Naive thymus-derived CD8-positive, alpha-beta T cell (primary cell): ENCODE data around the gene NDRG3. TPM values are rescaled to one million over a fixed set of nuclear protein-coding genes. Genes with fewer than 3 reads are reported as not detected.
A peak's percentile ranks its signal among the peaks of the same experiment; 100 is the strongest.
"Not testable (repeated sequence)": the region's sequence is repeated elsewhere in the genome, so short reads cannot be mapped to it uniquely, and the experiment has no call there.

Source experiments
- ATAC-seq, 2 donors: fragments of 150-1000 bp; cut with Tn5 transposase in 1 of 2; sonication (Bioruptor Pico), chemical (Tn5 transposase) in 1 of 2; 1 replicate in 1 of 2; 2 replicates in 1 of 2; pipeline ENCODE4 v1.10.0; 2021; ENCODE audit warnings: mild to moderate bottlenecking in 2 of 2, moderate library complexity in 2 of 2
- POLR2A ChIA-PET: fragments of 350-600 bp; sonication (Branson Sonifier 250); formaldehyde crosslinking; loops from one replicate; lab custom pipeline; 2021; ENCODE audit warnings: antibody characterized with exemption; lab: Charles Lee
- DNase-seq, 10 donors: peaks; one replicate each; pipeline versions ENCODE4 v3.0.0 to v3.0.0-alpha.2; 2020 to 2022
- H3K27ac Mint-ChIP-seq, 10 donors: one replicate each; pipeline ENCODE4 v1.8.0; 2020 to 2022; ENCODE audit warnings: mild to moderate bottlenecking in 10 of 10, mixed read lengths in 10 of 10, moderate library complexity in 4 of 10, inconsistent platforms in 1 of 10
- H3K27me3 Mint-ChIP-seq, 5 donors: one replicate each; pipeline ENCODE4 v1.8.0; 2021 to 2022; ENCODE audit warnings: mixed read lengths in 5 of 5
- H3K36me3 Mint-ChIP-seq, 3 donors: one replicate each; pipeline ENCODE4 v1.8.0; 2020 to 2022; ENCODE audit warnings: mixed read lengths in 3 of 3, mild to moderate bottlenecking in 2 of 3, inconsistent platforms in 1 of 3
- H3K4me1 Mint-ChIP-seq, 4 donors: one replicate each; pipeline ENCODE4 v1.8.0; 2021 to 2022; ENCODE audit warnings: mixed read lengths in 4 of 4
- H3K4me3 Mint-ChIP-seq, 10 donors: one replicate each; pipeline ENCODE4 v1.8.0; 2020 to 2022; ENCODE audit warnings: mild to moderate bottlenecking in 10 of 10, mixed read lengths in 10 of 10, moderate library complexity in 6 of 10, inconsistent platforms in 1 of 10
- H3K9me3 Mint-ChIP-seq, 9 donors: one replicate each; pipeline ENCODE4 v1.8.0; 2020 to 2022; ENCODE audit warnings: mixed read lengths in 9 of 9, mild to moderate bottlenecking in 3 of 9, inconsistent platforms in 1 of 9, moderate library complexity in 1 of 9
- polyA plus RNA-seq, 3 donors: library from polyadenylated mRNA; unstranded; fragments of 300-500 nt; fragmentation: Illumina TruSeq; gene quantifications; one replicate each; pipeline ENCODE4 v1.2.3, GENCODE V29; 2021
- total RNA-seq, 8 experiments: library from RNA in 2 of 8; stranded (reverse) in 2 of 8; gene quantifications; one replicate each; pipeline ENCODE4 v1.2.3 and lab custom pipeline; 2021 to 2026

Gene NDRG3
- total and polyA plus RNA-seq, 5 experiments from 2014 or later: 28.9 to 44.5 (median 40.0) TPM

GRCh38 chr20:36682311-36682710 lies 63.6 kb downstream of the NDRG3 start:
- no peaks in the 10 kb centered on the region for H3K9me3 Mint-ChIP-seq
- H3K27me3 Mint-ChIP-seq: no peaks in the 10 kb centered on the region
- DNase-seq (no peak), ATAC-seq (no peak)
- no peak overlapping the region for H3K4me3 Mint-ChIP-seq
- H3K27ac Mint-ChIP-seq: no peak overlapping the region
- H3K36me3 Mint-ChIP-seq: peaks cover 0 to 46% (median 18%) of the 10 kb centered on the region in 3 donors
- H3K4me1 Mint-ChIP-seq: peaks cover 0 to 14% (median 5%) of the 10 kb centered on the region in 4 donors
- POLR2A ChIA-PET: interaction anchor here (0.6 kb wide), 1 partner anchor 59 kb away, joined by 4 read pairs; no protein-coding TSS in a partner anchor

- no peaks in the 10 kb centered on the region for H3K27me3 Mint-ChIP-seq
- POLR2A ChIA-PET: no interaction called here
- peaks cover 0 to 34% (median 15%) of the 10 kb centered on the region in 3 donors for H3K36me3 Mint-ChIP-seq
- H3K4me3 Mint-ChIP-seq: no peak overlapping the region
- no peaks in the 10 kb centered on the region for H3K4me1 Mint-ChIP-seq
- no peak overlapping the region for H3K27ac Mint-ChIP-seq
- DNase-seq (no peak), ATAC-seq (no peak)
- no peaks in the 10 kb centered on the region for H3K9me3 Mint-ChIP-seq
Observed at GRCh38 chr20:36677422-36677771, 68.5 kb downstream of the NDRG3 start.

DNA sequence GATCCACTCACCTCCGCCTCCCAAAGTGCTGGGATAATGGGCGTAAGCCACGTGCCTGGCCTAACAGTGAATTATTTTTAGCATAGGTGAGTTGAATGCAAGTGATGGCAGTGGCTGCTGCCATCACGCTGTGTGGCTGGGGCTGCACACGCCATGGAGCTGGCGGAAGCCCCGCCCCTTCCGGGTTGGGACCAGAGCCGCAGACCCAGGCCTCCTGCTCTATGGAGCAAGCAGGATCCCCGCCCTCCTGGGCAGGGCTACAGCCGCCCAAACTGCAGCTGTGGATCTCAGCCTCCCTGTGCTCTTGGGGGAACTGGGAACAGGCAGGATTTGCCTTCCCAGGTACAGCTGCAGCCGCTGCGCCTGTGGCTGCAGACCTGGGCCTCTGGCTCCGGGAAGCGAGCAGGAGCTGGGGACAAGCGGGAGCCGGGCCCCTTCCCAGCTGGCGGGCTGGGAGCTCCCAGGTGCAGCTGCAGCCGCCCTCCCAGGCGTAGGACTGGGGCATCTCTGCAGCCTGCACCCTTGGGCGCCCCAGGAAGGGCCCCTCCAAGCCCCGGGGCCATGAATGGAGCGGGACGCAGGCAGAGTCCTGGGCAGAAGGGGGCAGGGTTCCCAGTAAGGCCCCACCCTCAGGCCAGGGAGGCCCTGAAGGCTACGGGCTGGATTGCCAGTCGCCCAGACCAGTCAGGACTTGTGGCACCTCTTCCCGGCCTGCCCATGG lies 69.0 kb downstream of the NDRG3 start:
- H3K27me3 Mint-ChIP-seq: no peaks in the 10 kb centered on the region
- H3K4me3 Mint-ChIP-seq: no peak overlapping the region
- POLR2A ChIA-PET: no interaction called here
- H3K4me1 Mint-ChIP-seq: no peaks in the 10 kb centered on the region
- DNase-seq (peak in 1 of 10 donors; percentile 4), ATAC-seq (no peak)
- no peak overlapping the region for H3K27ac Mint-ChIP-seq
- H3K9me3 Mint-ChIP-seq: no peaks in the 10 kb centered on the region
- H3K36me3 Mint-ChIP-seq: peaks cover 0 to 32% (median 12%) of the 10 kb centered on the region in 3 donors

- POLR2A ChIA-PET: interaction anchor here (0.6 kb wide), 1 partner anchor 527 kb away, joined by 3 read pairs; no protein-coding TSS in a partner anchor
- not testable (repeated sequence) for H3K4me3 Mint-ChIP-seq, DNase-seq, ATAC-seq, H3K27ac Mint-ChIP-seq, H3K9me3 Mint-ChIP-seq, H3K27me3 Mint-ChIP-seq, H3K4me1 Mint-ChIP-seq
- H3K36me3 Mint-ChIP-seq: peaks cover 0 to 26% (median 13%) of the 10 kb centered on the region in 3 donors
Observed at GRCh38 chr20:36675545-36675944, 70.3 kb downstream of the NDRG3 start.

DNA sequence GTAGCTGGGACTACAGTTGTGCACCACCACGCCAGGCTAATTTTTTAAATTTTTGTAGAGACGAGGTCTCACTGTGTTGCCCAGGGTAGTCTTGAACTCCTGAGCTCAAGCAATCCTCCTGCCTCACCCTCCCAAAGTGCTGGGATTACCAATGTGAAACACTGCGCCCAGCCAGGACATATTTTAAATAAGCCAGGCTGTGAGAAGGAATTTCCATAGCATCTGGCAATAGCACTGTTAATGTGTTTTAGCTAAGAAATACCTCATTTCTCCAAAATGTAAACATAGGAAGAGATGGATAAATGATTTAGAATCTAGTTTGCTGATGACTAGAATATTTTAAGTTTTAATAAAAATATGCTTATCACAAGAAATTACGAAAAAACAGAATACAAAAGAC lies 72.9 kb downstream of the NDRG3 start:
- no peaks in the 10 kb centered on the region for H3K4me1 Mint-ChIP-seq
- POLR2A ChIA-PET: no interaction called here
- no peaks in the 10 kb centered on the region for H3K27me3 Mint-ChIP-seq
- peaks cover 0 to 22% (median 11%) of the 10 kb centered on the region in 3 donors for H3K36me3 Mint-ChIP-seq
- ATAC-seq (no peak), DNase-seq (no peak)
- peak overlapping the region in 1 of 10 donors; percentile 88 for H3K27ac Mint-ChIP-seq
- no peak overlapping the region for H3K4me3 Mint-ChIP-seq
- H3K9me3 Mint-ChIP-seq: no peaks in the 10 kb centered on the region

GRCh38 chr20:36670665-36671357 lies 75.1 kb downstream of the NDRG3 start:
- H3K4me1 Mint-ChIP-seq: no peaks in the 10 kb centered on the region
- POLR2A ChIA-PET: interaction anchor here (0.6 to 1.0 kb wide), 2 partner anchors 135 to 199 kb away, joined by 3 to 4 read pairs; no protein-coding TSS in a partner anchor
- ATAC-seq (no peak), DNase-seq (no peak)
- H3K27me3 Mint-ChIP-seq: no peaks in the 10 kb centered on the region
- H3K4me3 Mint-ChIP-seq: no peak overlapping the region
- H3K27ac Mint-ChIP-seq: peak overlapping the region in 1 of 10 donors; percentile 1
- no peaks in the 10 kb centered on the region for H3K9me3 Mint-ChIP-seq
- peaks cover 0 to 24% (median 9%) of the 10 kb centered on the region in 3 donors for H3K36me3 Mint-ChIP-seq

DNA sequence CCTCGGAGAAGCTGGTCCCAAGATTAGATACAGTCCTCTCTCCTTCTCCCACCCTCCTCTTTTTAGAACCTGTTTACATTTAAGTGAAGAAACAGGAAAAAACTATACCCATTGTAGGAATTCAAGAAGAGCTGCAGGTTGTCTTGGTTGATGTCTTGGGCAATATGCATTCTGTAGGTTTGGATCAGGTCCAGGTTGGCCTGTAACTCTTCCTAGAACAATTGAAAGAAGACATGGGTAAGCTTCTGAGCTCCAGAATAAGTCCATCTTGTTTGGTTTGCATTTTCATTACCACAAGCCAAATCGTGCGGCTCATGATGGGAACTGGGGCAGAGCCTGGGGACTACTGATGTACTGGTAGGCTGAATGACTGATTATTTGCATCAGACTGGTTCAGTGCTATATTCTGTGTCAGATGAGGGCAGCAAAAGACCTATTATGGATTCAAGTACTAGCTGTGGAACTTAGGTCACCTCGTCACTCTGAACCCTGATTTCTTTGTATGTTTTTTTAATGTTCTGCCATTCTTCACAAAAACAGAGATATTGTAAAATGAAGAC lies 79.6 kb downstream of the NDRG3 start:
- POLR2A ChIA-PET: interaction anchor here (1.1 to 1.2 kb wide), 2 partner anchors 20 to 62 kb away, joined by 3 to 4 read pairs; partner anchors contain the start of gene SLA2
- Mint-ChIP-seq H3K9me3 (no peaks in the 10 kb centered on the region), H3K4me3 (no peak overlapping the region), H3K27me3 (no peaks in the 10 kb centered on the region), H3K36me3 (peaks cover 0 to 34% (median 9%) of the 10 kb centered on the region in 3 donors), H3K27ac (no peak overlapping the region), H3K4me1 (peaks cover 0 to 3% (median under 1%) of the 10 kb centered on the region in 4 donors)
- peak; percentile 58 to 68 for ATAC-seq
- DNase-seq: peak in 2 of 10 donors; percentile 34 to 41

GRCh38 chr20:36663031-36663430 lies 82.9 kb downstream of the NDRG3 start:
- POLR2A ChIA-PET: no interaction called here
- no peak overlapping the region for H3K4me3 Mint-ChIP-seq

GRCh38 chr20:36658300-36658699 lies 87.6 kb downstream of the NDRG3 start:
- peak overlapping the region; percentile 40 to 77 (median 70) for H3K4me3 Mint-ChIP-seq

More at GRCh38 chr20:36663031-36663430, 82.9 kb downstream of the NDRG3 start:
- ATAC-seq (no peak), DNase-seq (no peak)
- no peaks in the 10 kb centered on the region for H3K9me3 Mint-ChIP-seq
- peak overlapping the region in 1 of 10 donors; percentile 31 for H3K27ac Mint-ChIP-seq
- peaks cover 0 to 25% (median 4%) of the 10 kb centered on the region in 3 donors for H3K36me3 Mint-ChIP-seq
- H3K27me3 Mint-ChIP-seq: no peaks in the 10 kb centered on the region
- peaks cover 3 to 19% (median 13%) of the 10 kb centered on the region in 4 donors for H3K4me1 Mint-ChIP-seq

DNA sequence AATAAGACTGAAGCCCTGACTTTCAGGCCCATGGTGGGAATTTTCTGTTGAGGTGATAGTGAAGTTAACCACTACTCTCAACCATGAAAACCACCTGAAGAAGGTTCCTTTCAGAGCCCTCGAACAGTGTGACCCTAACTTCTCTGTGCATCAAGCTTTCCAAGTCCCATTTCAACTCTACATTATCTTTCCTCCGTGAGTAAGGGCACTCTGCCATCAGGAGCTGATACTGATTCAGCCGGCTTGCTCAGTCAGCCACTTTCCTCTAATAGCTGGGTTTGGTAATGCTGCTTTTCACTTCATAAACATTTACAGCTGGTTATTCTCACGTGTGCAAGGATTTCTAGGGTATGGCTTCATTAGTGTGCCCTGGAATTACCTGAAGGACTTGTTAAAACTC lies 89.2 kb downstream of the NDRG3 start:
- POLR2A ChIA-PET: interaction anchor here (5.0 kb wide), 1 partner anchor 11 kb away, joined by 20 read pairs; the partner anchor contains the start of gene SLA2
- H3K4me1 Mint-ChIP-seq: peaks cover 5 to 32% (median 19%) of the 10 kb centered on the region in 4 donors
- H3K27me3 Mint-ChIP-seq: no peaks in the 10 kb centered on the region
- ATAC-seq (no peak), DNase-seq (no peak)
- peak overlapping the region in 1 of 10 donors; percentile 31 for H3K27ac Mint-ChIP-seq
- no peaks in the 10 kb centered on the region for H3K9me3 Mint-ChIP-seq
- H3K4me3 Mint-ChIP-seq: peak overlapping the region in 2 of 10 donors; percentile 12 to 34
- H3K36me3 Mint-ChIP-seq: peaks cover 0 to 26% (median 14%) of the 10 kb centered on the region in 3 donors

More at GRCh38 chr20:36658300-36658699, 87.6 kb downstream of the NDRG3 start:
- ATAC-seq: peak; percentile 83 to 86
- H3K36me3 Mint-ChIP-seq: peaks cover 0 to 15% (median 9%) of the 10 kb centered on the region in 3 donors
- H3K27me3 Mint-ChIP-seq: no peaks in the 10 kb centered on the region
- peaks cover 5 to 32% (median 19%) of the 10 kb centered on the region in 4 donors for H3K4me1 Mint-ChIP-seq
- no peaks in the 10 kb centered on the region for H3K9me3 Mint-ChIP-seq
- DNase-seq: peak in 4 of 10 donors; percentile 19 to 55 (median 44)
- H3K27ac Mint-ChIP-seq: peak overlapping the region in 8 of 10 donors; percentile 10 to 89 (median 66)
- POLR2A ChIA-PET: interaction anchor here (0.5 to 5.0 kb wide), 7 partner anchors 13 to 145 kb away, joined by 3 to 20 read pairs (median 4); partner anchors contain the start of gene SLA2

GRCh38 chr20:36655004-36655403 lies 90.9 kb downstream of the NDRG3 start:
- Mint-ChIP-seq H3K27ac (no peak overlapping the region), H3K4me1 (peaks cover 5 to 25% (median 17%) of the 10 kb centered on the region in 4 donors), H3K27me3 (no peaks in the 10 kb centered on the region), H3K9me3 (no peaks in the 10 kb centered on the region), H3K4me3 (no peak overlapping the region), H3K36me3 (peaks cover 0 to 31% (median 10%) of the 10 kb centered on the region in 3 donors)
- no peak for DNase-seq
- POLR2A ChIA-PET: interaction anchor here (0.6 to 5.0 kb wide), 3 partner anchors 9 to 389 kb away, joined by 3 to 20 read pairs (median 5); partner anchors contain the start of gene SLA2
- no peak for ATAC-seq

- no peak for ATAC-seq
Observed at GRCh38 chr20:36654506-36654905, 91.4 kb downstream of the NDRG3 start.

More at GRCh38 chr20:36654506-36654905, 91.4 kb downstream of the NDRG3 start:
- H3K9me3 Mint-ChIP-seq: no peaks in the 10 kb centered on the region
- H3K27me3 Mint-ChIP-seq: no peaks in the 10 kb centered on the region
- peaks cover 5 to 25% (median 17%) of the 10 kb centered on the region in 4 donors for H3K4me1 Mint-ChIP-seq
- H3K27ac Mint-ChIP-seq: no peak overlapping the region
- POLR2A ChIA-PET: interaction anchor here (1.2 to 5.0 kb wide), 2 partner anchors 9 to 25 kb away, joined by 5 to 20 read pairs; partner anchors contain the start of gene SLA2
- peaks cover 0 to 29% (median 10%) of the 10 kb centered on the region in 3 donors for H3K36me3 Mint-ChIP-seq
- no peak for DNase-seq
- no peak overlapping the region for H3K4me3 Mint-ChIP-seq
